IMR-90 (cell line): ENCODE data around the gene GSE1. TPM values are rescaled to one million over a fixed set of nuclear protein-coding genes. Genes with fewer than 3 reads are reported as not detected.

ENCODE experiments used
- ATAC-seq: fragments of 200-7000 bp; cut with Tn5 transposase; 2 replicates; pipeline ENCODE4 v1.9.1; 2020; ENCODE audit warnings: low read depth, mild to moderate bottlenecking, moderate library complexity
- BruUV-seq: library from RNA; stranded (reverse); fragments of 400-500 nt; replicated peaks from 2 replicates; lab custom pipeline; 2021; lab: Mats Ljungman, UMichigan
- CTCF ChIA-PET: fragments of 300-600 bp; formaldehyde crosslinking; extraction: SDS; loops from one replicate; lab custom pipeline; 2021; ENCODE audit warnings: antibody characterized with exemption; lab: Yijun Ruan, JAX
- POLR2A ChIA-PET: fragments of 300-600 bp; sonication (Branson Sonifier 250); formaldehyde crosslinking; loops from one replicate; lab custom pipeline; 2022; ENCODE audit warnings: antibody characterized with exemption; ENCODE audit not compliant: unreplicated experiment; lab: Charles Lee
- DNase-seq: peaks from one replicate; pipeline ENCODE4 v3.0.0; 2013
- H2AFZ ChIP-seq: replicated peaks from 2 replicates; pipeline ENCODE3; 2013; ENCODE audit warnings: low read length, mild to moderate bottlenecking; ENCODE audit not compliant: poor library complexity
- H2AK5ac ChIP-seq: 2 replicates; pipeline ENCODE4 v1.6.1; 2013; ENCODE audit warnings: low read depth, low read length, inconsistent platforms
- H2AK9ac ChIP-seq: replicated peaks from 2 replicates; pipeline ENCODE3; 2013; ENCODE audit warnings: mild to moderate bottlenecking, low read depth, low read length, moderate library complexity; ENCODE audit not compliant: poor library complexity
- H2BK120ac ChIP-seq: 2 replicates; pipeline ENCODE4 v1.6.1; 2013; ENCODE audit warnings: low read depth, low read length, inconsistent platforms
- H2BK15ac ChIP-seq: 3 replicates; pipeline ENCODE4 v1.6.1; 2013; ENCODE audit warnings: low read depth, low read length, inconsistent platforms
- H2BK20ac ChIP-seq: 2 replicates; pipeline ENCODE4 v1.6.1; 2013; ENCODE audit warnings: low read depth, mild to moderate bottlenecking, inconsistent platforms, low read length, moderate library complexity
- H2BK5ac ChIP-seq: 2 replicates; pipeline ENCODE4 v1.6.1; 2013; ENCODE audit warnings: mild to moderate bottlenecking, low read depth, low read length, inconsistent platforms; ENCODE audit not compliant: poor library complexity, severe bottlenecking
- H3K14ac ChIP-seq: replicated peaks from 2 replicates; pipeline ENCODE4 v1.6.1; 2013; ENCODE audit warnings: low read depth, low read length, inconsistent platforms
- H3K18ac ChIP-seq: 2 replicates; pipeline ENCODE4 v1.6.1; 2013; ENCODE audit warnings: low read depth, low read length, control low read depth
- H3K23ac ChIP-seq: 2 replicates; pipeline ENCODE4 v1.6.1; 2013; ENCODE audit warnings: low read depth, low read length, inconsistent platforms
- H3K27ac ChIP-seq: 2 replicates; pipeline ENCODE4 v1.5.1; 2013; ENCODE audit warnings: mild to moderate bottlenecking, control low read depth, low read length; ENCODE audit not compliant: insufficient read depth
- H3K27me3 ChIP-seq: 2 replicates; pipeline ENCODE4 v1.6.1; 2013; ENCODE audit warnings: low read length; ENCODE audit not compliant: control insufficient read depth, insufficient read depth
- H3K36me3 ChIP-seq: 2 replicates; pipeline ENCODE4 v1.6.1; 2013; ENCODE audit warnings: low read length, mixed read lengths; ENCODE audit not compliant: control insufficient read depth, insufficient read depth
- H3K4ac ChIP-seq: 2 replicates; pipeline ENCODE4 v1.6.1; 2013; ENCODE audit warnings: low read depth, low read length, inconsistent platforms
- H3K4me1 ChIP-seq: 2 replicates; pipeline ENCODE4 v1.6.1; 2013; ENCODE audit warnings: low read length, mixed read lengths; ENCODE audit not compliant: control insufficient read depth, insufficient read depth
- H3K4me2 ChIP-seq: 2 replicates; pipeline ENCODE4 v1.6.1; 2013; ENCODE audit warnings: low read depth, mild to moderate bottlenecking, control low read depth, low read length, moderate library complexity
- H3K4me3 ChIP-seq: 2 replicates; pipeline ENCODE4 v1.5.1; 2013; ENCODE audit warnings: low read depth, mild to moderate bottlenecking, control low read depth, low read length, moderate library complexity; ENCODE audit not compliant: insufficient read depth
- H3K56ac ChIP-seq: 2 replicates; pipeline ENCODE4 v1.6.1; 2013; ENCODE audit warnings: low read length, inconsistent platforms; ENCODE audit not compliant: insufficient read depth; ENCODE audit errors: extremely low read depth
- H3K79me1 ChIP-seq, 2 experiments: 2 replicates each; pipeline ENCODE4 v1.6.1; 2013; ENCODE audit warnings: low read length in 2 of 2, inconsistent platforms in 1 of 2, low read depth in 1 of 2
- H3K9ac ChIP-seq: 2 replicates; pipeline ENCODE4 v1.6.1; 2013; ENCODE audit warnings: low read depth, low read length, control low read depth
- H3K9me1 ChIP-seq: 2 replicates; pipeline ENCODE4 v1.6.1; 2013; ENCODE audit warnings: low read length, inconsistent platforms; ENCODE audit not compliant: insufficient read depth
- H3K9me3 ChIP-seq: 2 replicates; pipeline ENCODE4 v1.6.1; 2013; ENCODE audit warnings: low read length; ENCODE audit not compliant: control insufficient read depth, insufficient read depth
- H4K20me1 ChIP-seq: 2 replicates; pipeline ENCODE4 v1.6.1; 2013; ENCODE audit warnings: low read length, inconsistent platforms; ENCODE audit not compliant: insufficient read depth
- H4K5ac ChIP-seq: 2 replicates; pipeline ENCODE4 v1.6.1; 2013; ENCODE audit warnings: mild to moderate bottlenecking, low read depth, low read length, control low read depth
- H4K8ac ChIP-seq, 2 experiments: 2 replicates each; pipeline ENCODE4 v1.6.1; 2013; ENCODE audit warnings: low read depth in 2 of 2, low read length in 2 of 2, control low read depth in 1 of 2, inconsistent platforms in 1 of 2
- H4K91ac ChIP-seq: 2 replicates; pipeline ENCODE4 v1.6.1; 2013; ENCODE audit warnings: low read depth, low read length, inconsistent platforms; ENCODE audit not compliant: insufficient read depth
- FOS ChIP-seq: fragments of 150-350 bp; IDR thresholded peaks from 2 replicates; pipeline ENCODE4 v1.6.1; 2016; ENCODE audit warnings: low read depth, low read length
- NFE2L2 ChIP-seq: fragments of 150-350 bp; IDR thresholded peaks from 2 replicates; pipeline ENCODE4 v1.6.1; 2016; ENCODE audit warnings: low read depth, mild to moderate bottlenecking, low read length
- POLR2A ChIP-seq: IDR thresholded peaks from 2 replicates; pipeline ENCODE4 v1.6.1; 2012; ENCODE audit warnings: mild to moderate bottlenecking, low read depth, low read length
- WGBS, 2 experiments: methylation state at CpG; one replicate each; pipeline versions ENCODE4 v1.1.5 to v1.1.7; 2013; ENCODE audit warnings: missing lambda C conversion rate in 2 of 2; ENCODE audit not compliant: insufficient read length in 1 of 2; ENCODE audit errors: extremely low coverage in 2 of 2; 5-methylcytosine and 5-hydroxymethylcytosine counted together
- dilution Hi-C: fragments of 300-500 bp; cut with HindIII; formaldehyde crosslinking; loops from one replicate; pipeline ENCODE4 v1.14.3; 2018; ENCODE audit warnings: low sequenced_read_pairs; ENCODE audit not compliant: unreplicated experiment
- in situ Hi-C: fragments of 300-500 bp; cut with MboI; formaldehyde crosslinking; loops from 3 replicates; pipeline ENCODE4 v1.14.3; 2019; ENCODE audit warnings: low sequenced_read_pairs, inconsistent platforms, mixed read lengths
- intact Hi-C: fragments of 100-400 bp; cut with micrococcal nuclease; formaldehyde crosslinking; loops from 2 replicates; pipeline ENCODE4 v1.10.0; 2022
- polyA plus RNA-seq, 3 experiments: library from polyadenylated mRNA; depleted of rRNA; stranded (reverse); fragments of >200 nt; gene quantifications; 2 replicates each; pipeline ENCODE4 v1.2.3, GENCODE V29; 2012; ENCODE audit warnings: low replicate concordance in 1 of 3
- total RNA-seq: library from RNA; depleted of rRNA; stranded (reverse); fragments of >200 nt; gene quantifications from 2 replicates; pipeline ENCODE4 v1.2.3, GENCODE V29; 2012

GSE1 gene
- total and polyA plus RNA-seq, 2 of the 4 experiments (the other 2 are of a cell fraction), result 14.9 to 25.5 TPM

GRCh38 chr16:85608887-85609286, 4.2 kb upstream of the GSE1 start:
- H2AFZ ChIP-seq, result peak overlapping the region; percentile 10
- WGBS, 2 experiments, result 82% methylated on average over 5 of the region's 10 CpGs; no CpG with 5 or more reads in 1 of the 2 experiments
- no peak overlapping the region for H3K4me2 ChIP-seq
- H3K79me1 ChIP-seq, result peaks cover 16 to 50% of the 10 kb centered on the region in 2 experiments; a peak in 3 of 4 replicates
- H4K5ac ChIP-seq, result no peak overlapping the region
- no peak overlapping the region for H3K18ac ChIP-seq
- H3K23ac ChIP-seq, result no peak overlapping the region
- peak overlapping the region; percentile 21; the same call in 1 of the 2 replicates for H3K4ac ChIP-seq
- dilution Hi-C loops, result no loop called here
- peaks cover 3% of the 10 kb centered on the region; the same call in 1 of the 2 replicates for H3K9me1 ChIP-seq
- in situ Hi-C loops, result no loop called here
- no peak overlapping the region for H3K4me3 ChIP-seq
- H3K36me3 ChIP-seq, result no peaks in the 10 kb centered on the region
- ChIA-PET CTCF (interaction anchor here (0.6 to 1.3 kb wide), 2 partner anchors 56 to 436 kb away, joined by 3 read pairs; no protein-coding TSS in a partner anchor), POLR2A (no interaction called here)
- H4K91ac ChIP-seq, result no peak overlapping the region; the same call in 1 of the 2 replicates
- DNase-seq (no peak), ATAC-seq (no peak)
- H3K4me1 ChIP-seq, result peaks cover 13% of the 10 kb centered on the region
- TF ChIP-seq POLR2A, result no peak
- TF ChIP-seq NFE2L2, result no peak
- no peak for TF ChIP-seq FOS
- no peak overlapping the region for H2BK20ac ChIP-seq
- intact Hi-C loops, result no loop called here
- H3K9ac ChIP-seq, result no peak overlapping the region
- no peaks in the 10 kb centered on the region for H3K9me3 ChIP-seq
- H2BK120ac ChIP-seq, result no peak overlapping the region
- no peak overlapping the region for H3K14ac ChIP-seq
- no peak overlapping the region for H3K27ac ChIP-seq
- H2BK5ac ChIP-seq, result no peak overlapping the region
- TSS peak; percentile 7 for BruUV-seq
- no peak overlapping the region for H2BK15ac ChIP-seq
- H3K56ac ChIP-seq, result no peak overlapping the region
- peak overlapping the region; percentile 31 for H2AK5ac ChIP-seq
- H2AK9ac ChIP-seq, result peak overlapping the region; percentile 31
- H4K20me1 ChIP-seq, result peaks cover 69% of the 10 kb centered on the region
- no peaks in the 10 kb centered on the region for H3K27me3 ChIP-seq
- H4K8ac ChIP-seq, result no peak overlapping the region
